Breast epithelium (tissue), 3 donors: ENCODE results near the gene GPR87.

ENCODE experiments used
- CTCF ChIP-seq, 3 donors: fragments of 450-650 bp; IDR thresholded peaks; one replicate each; pipeline ENCODE4 v1.5.1; 2016 to 2017; ENCODE audit warnings: antibody characterized with exemption in 3 of 3, mild to moderate bottlenecking in 3 of 3, moderate library complexity in 3 of 3
- POLR2AphosphoS5 ChIP-seq, 3 donors: sonication (generic); formaldehyde crosslinking; IDR thresholded peaks; one replicate each; pipeline ENCODE4 v1.6.1; 2017; ENCODE audit warnings: antibody characterized with exemption in 3 of 3

GRCh38 chr3:151357463-151357850, 40.8 kb upstream of the GPR87 start:
- TF ChIP-seq CTCF (IDR thresholded peaks at IDR 0.05): no peak
- no peak for TF ChIP-seq POLR2AphosphoS5 (IDR thresholded peaks at IDR 0.05)
